K562 (cell line): ENCODE results near the gene TRAP1. TPM values are rescaled to one million over a fixed set of nuclear protein-coding genes. Genes with fewer than 3 reads are reported as not detected.

Experiments used
- CHCHD3 ChIP-seq: fragments of 250-450 bp; sonication (Bioruptor Pico); IDR thresholded peaks from 2 replicates; pipeline ENCODE4 v2.1.2; 2022; ENCODE audit warnings: mild to moderate bottlenecking
- CTCF ChIP-seq, 3 experiments: IDR thresholded peaks in 2 of 3; conservative IDR thresholded peaks in 1 of 3; 2 replicates each; pipeline ENCODE4 v1.5.1; 2011 to 2012; ENCODE audit warnings: low read length in 3 of 3, mild to moderate bottlenecking in 3 of 3, control low read depth in 2 of 3, improper control_type of control experiment in 1 of 3, inconsistent platforms in 1 of 3, low read depth in 1 of 3, mixed read lengths in 1 of 3, moderate library complexity in 1 of 3; ENCODE audit not compliant: insufficient read depth in 2 of 3
- DIDO1 ChIP-seq: fragments of 450-650 bp; IDR thresholded peaks from 2 replicates; pipeline ENCODE4 v1.6.1; 2016; ENCODE audit warnings: low read depth, missing biosample characterization, missing genetic modification characterization
- ESRRA ChIP-seq: fragments of 450-650 bp; IDR thresholded peaks from 2 replicates; pipeline ENCODE4 v1.6.1; 2014; ENCODE audit warnings: low read depth, mild to moderate bottlenecking, moderate library complexity, borderline replicate concordance
- FOXK2 ChIP-seq, 2 experiments: fragments of 450-650 bp; IDR thresholded peaks in 1 of 2; conservative IDR thresholded peaks in 1 of 2; 2 replicates each; pipeline ENCODE4 v1.6.1; 2016; ENCODE audit warnings: low read depth in 2 of 2, mild to moderate bottlenecking in 1 of 2
- KAT8 ChIP-seq: fragments of 450-650 bp; IDR thresholded peaks from 2 replicates; pipeline ENCODE4 v1.6.1; 2016; ENCODE audit warnings: low read depth, mild to moderate bottlenecking
- KHSRP ChIP-seq: fragments of 450-650 bp; IDR thresholded peaks from 2 replicates; pipeline ENCODE4 v1.6.1; 2017
- MAFK ChIP-seq: IDR thresholded peaks from 2 replicates; pipeline ENCODE4 v1.6.1; 2011; ENCODE audit warnings: low read length, improper control_type of control experiment
- MTA2 ChIP-seq: fragments of 450-650 bp; IDR thresholded peaks from 2 replicates; pipeline ENCODE4 v1.6.1; 2016; ENCODE audit warnings: low read depth
- POLR2H ChIP-seq: IDR thresholded peaks from 2 replicates; pipeline ENCODE4 v1.6.1; 2016; ENCODE audit warnings: missing genetic modification characterization, low read depth, mild to moderate bottlenecking, control low read depth, missing compliant biosample characterization, moderate library complexity
- PRMT5 ChIP-seq: sonication (generic); formaldehyde crosslinking; IDR thresholded peaks from 2 replicates; pipeline ENCODE4 v1.5.0; 2020; ENCODE audit warnings: missing genetic modification reagents
- SRF ChIP-seq, 2 experiments: fragments of 250-450, 450-650 bp in 1 of 2; sonication (Bioruptor Pico) in 1 of 2; sonication (generic) in 1 of 2; formaldehyde crosslinking; IDR thresholded peaks; 2 replicates each; pipeline versions ENCODE4 v1.5.0 to v1.5.1; 2020 to 2022; ENCODE audit warnings: mild to moderate bottlenecking in 1 of 2, missing genetic modification reagents in 1 of 2
- TEAD2 ChIP-seq: fragments of 450-650 bp; IDR thresholded peaks from 2 replicates; pipeline ENCODE4 v1.6.1; 2016; ENCODE audit warnings: missing genetic modification characterization, control low read depth, missing compliant biosample characterization
- TRIM25 ChIP-seq: fragments of 450-650 bp; IDR thresholded peaks from 2 replicates; pipeline ENCODE4 v1.7.0; 2016; ENCODE audit warnings: borderline replicate concordance
- TSHZ1 ChIP-seq: fragments of 250-450 bp; sonication (Bioruptor Pico); IDR thresholded peaks from 2 replicates; pipeline ENCODE4 v1.4.0; 2020; ENCODE audit warnings: mild to moderate bottlenecking, moderate library complexity
- XRCC4 ChIP-seq: IDR thresholded peaks from one replicate; pipeline ENCODE4 v1.6.1; 2011; ENCODE audit not compliant: insufficient read depth, insufficient read length; ENCODE audit errors: extremely low read depth
- ZBTB12 ChIP-seq: fragments of 250-450 bp; sonication (Bioruptor Pico); IDR thresholded peaks from 2 replicates; pipeline ENCODE4 v1.4.0; 2020
- ZNF146 ChIP-seq: IDR thresholded peaks from one replicate; pipeline ENCODE4 v1.6.1; 2018; ENCODE audit warnings: missing compliant biosample characterization; ENCODE audit not compliant: unreplicated experiment
- ZNF780A ChIP-seq: fragments of 250-450 bp; sonication (Bioruptor Pico); IDR thresholded peaks from 2 replicates; pipeline ENCODE4 v1.5.0; 2021; ENCODE audit warnings: mild to moderate bottlenecking
- ZNF79 ChIP-seq: fragments of 250-450 bp; sonication (Bioruptor Pico); IDR thresholded peaks from 2 replicates; pipeline ENCODE4 v1.4.0; 2020; ENCODE audit warnings: low read depth, mild to moderate bottlenecking, moderate library complexity
- polyA plus RNA-seq, 8 experiments: library from polyadenylated mRNA; depleted of rRNA in 4 of 8; stranded (reverse) in 5 of 8; unstranded in 3 of 8; fragments of >200 nt; fragmentation: Nextera tagmentation in 2 of 8; fragmentation: Illumina TruSeq in 1 of 8; extraction: Ambion mirVana in 2 of 8; extraction: Trizol in 1 of 8; gene quantifications; 2 replicates each; pipeline versions ENCODE4 v1.2.1 to v1.2.3, GENCODE V29; 2011 to 2014; ENCODE audit warnings: inconsistent platforms in 1 of 8, missing spikeins in 1 of 8
- total RNA-seq, 7 experiments: library from RNA; depleted of rRNA in 6 of 7; stranded (reverse); fragments of >200 nt in 6 of 7; fragmentation: Illumina TruSeq in 2 of 7; extraction: Trizol in 2 of 7; gene quantifications; 2 replicates each; pipeline versions ENCODE4 v1.2.1 to v1.2.3, GENCODE V29; 2011 to 2021; ENCODE audit warnings: low replicate concordance in 1 of 7

The TRAP1 gene
- total and polyA plus RNA-seq, 9 of the 15 experiments (the other 6 are each of a cell fraction or from before 2014, with no cell fraction given): 19.1 to 436 (median 301) TPM

- TF ChIP-seq TSHZ1 (CRISPR knock-in tag) (no peak), PRMT5 (CRISPR knock-in tag) (no peak), ZNF780A (CRISPR knock-in tag) (no peak), POLR2H (no peak), MTA2 (no peak), ESRRA (0 out of 2 replicates have a peak, but pooled peaks have one; percentile 17), FOXK2 (conservative IDR thresholded peaks at IDR 0.05 in 1 of 2, IDR thresholded peaks at IDR 0.05 in 1 of 2; ENCODE audit: low read depth in 2 of 2) (no peak), XRCC4 (no peak), TRIM25 (no peak), ZNF146 (CRISPR knock-in tag) (no peak), MAFK (no peak), KHSRP (no peak), KAT8 (no peak), SRF (CRISPR knock-in tag; IDR thresholded peaks at IDR 0.05) (no peak), TEAD2 (tag) (no peak), CHCHD3 (CRISPR knock-in tag) (no peak), DIDO1 (tag) (no peak), CTCF (IDR thresholded peaks at IDR 0.05 in 2 of 3, conservative IDR thresholded peaks at IDR 0.05 in 1 of 3; ENCODE audit: insufficient read depth in 2 of 3, low read depth in 1 of 3, low read length in 3 of 3) (peak in 1 of 3 experiments; percentile 3; a peak in 1 of 6 replicates), ZNF79 (CRISPR knock-in tag) (no peak), ZBTB12 (no peak)
Observed at GRCh38 chr16:3611146-3611975, 106.0 kb downstream of the TRAP1 start, which contains the start of gene SLX4 (continued).
